ENCODE measurements around the gene OR10A6.
A peak's percentile ranks its signal among the peaks of the same experiment; 100 is the strongest.

Gene OR10A6

GRCh38 chr11:7896009-7896785 lies 34.9 kb downstream of the OR10A6 start:
- Histone ChIP-seq H3K27ac (no peak overlapping the region), H3K4me3 (ENCODE audit: low read depth, low read length) (no peak overlapping the region), H3K27me3 (ENCODE audit: insufficient read depth, low read depth, severe bottlenecking) (no peaks in the 10 kb centered on the region), H3K36me3 (no peaks in the 10 kb centered on the region), H3K9me3 (ENCODE audit: severe bottlenecking) (peaks cover 13% of the 10 kb centered on the region)
- DNase-seq = no peak
- TF ChIP-seq CTCF (IDR thresholded peaks at IDR 0.05; ENCODE audit: low read depth, low read length) = no peak

- no peak for TF ChIP-seq CTCF (IDR thresholded peaks at IDR 0.05; ENCODE audit: low read depth, low read length)
- Histone ChIP-seq H3K4me3 (ENCODE audit: low read depth, low read length) (no peak overlapping the region), H3K27ac (no peak overlapping the region), H3K27me3 (ENCODE audit: insufficient read depth, low read depth, severe bottlenecking) (no peaks in the 10 kb centered on the region), H3K36me3 (no peaks in the 10 kb centered on the region), H3K9me3 (ENCODE audit: severe bottlenecking) (peaks cover 4% of the 10 kb centered on the region)
- no peak for DNase-seq
These were observed 36.8 kb downstream of the OR10A6 start for GRCh38 chr11:7894251-7894650.

GRCh38 chr11:7893796-7894195 lies 37.3 kb downstream of the OR10A6 start:
- Histone ChIP-seq H3K4me3 (ENCODE audit: low read depth, low read length) (no peak overlapping the region), H3K27ac (no peak overlapping the region), H3K36me3 (no peaks in the 10 kb centered on the region), H3K9me3 (ENCODE audit: severe bottlenecking) (no peaks in the 10 kb centered on the region), H3K27me3 (ENCODE audit: insufficient read depth, low read depth, severe bottlenecking) (no peaks in the 10 kb centered on the region)
- no peak for DNase-seq
- no peak for TF ChIP-seq CTCF (IDR thresholded peaks at IDR 0.05; ENCODE audit: low read depth, low read length)

GRCh38 chr11:7892840-7893254 lies 38.2 kb downstream of the OR10A6 start:
- H3K27ac ChIP-seq = peak overlapping the region; percentile 14; the same call in 1 of the 2 replicates
- H3K36me3 ChIP-seq = no peaks in the 10 kb centered on the region
- H3K9me3 ChIP-seq (ENCODE audit: severe bottlenecking) = no peaks in the 10 kb centered on the region
- DNase-seq = no peak
- H3K4me3 ChIP-seq (ENCODE audit: low read depth, low read length) = no peak overlapping the region
- no peaks in the 10 kb centered on the region for H3K27me3 ChIP-seq (ENCODE audit: insufficient read depth, low read depth, severe bottlenecking)
- TF ChIP-seq CTCF (IDR thresholded peaks at IDR 0.05; ENCODE audit: low read depth, low read length) = peak; percentile 55; the same call in 1 of the 2 replicates

- DNase-seq = no peak
- H3K9me3 ChIP-seq (ENCODE audit: severe bottlenecking) = no peaks in the 10 kb centered on the region
- H3K36me3 ChIP-seq = no peaks in the 10 kb centered on the region
These were observed 38.9 kb downstream of the OR10A6 start for GRCh38 chr11:7892059-7892699.

More at GRCh38 chr11:7892059-7892699, 38.9 kb downstream of the OR10A6 start:
- H3K4me3 ChIP-seq (ENCODE audit: low read depth, low read length) = no peak overlapping the region
- TF ChIP-seq CTCF (IDR thresholded peaks at IDR 0.05; ENCODE audit: low read depth, low read length) = no peak
- no peaks in the 10 kb centered on the region for H3K27me3 ChIP-seq (ENCODE audit: insufficient read depth, low read depth, severe bottlenecking)
- H3K27ac ChIP-seq = no peak overlapping the region
